GM19351 (cell line): ENCODE data around the gene NOBOX.
"Not testable (repeated sequence)": the region's sequence is repeated elsewhere in the genome, so short reads cannot be mapped to it uniquely, and the experiment has no call there.

Experiments
- ATAC-seq: cut with Tn5 transposase; IDR thresholded peaks from one replicate; pipeline ENCODE4 v1.9.1; 2021; ENCODE audit warnings: mild to moderate bottlenecking, moderate library complexity; ENCODE audit not compliant: unreplicated experiment

NOBOX gene

DNA sequence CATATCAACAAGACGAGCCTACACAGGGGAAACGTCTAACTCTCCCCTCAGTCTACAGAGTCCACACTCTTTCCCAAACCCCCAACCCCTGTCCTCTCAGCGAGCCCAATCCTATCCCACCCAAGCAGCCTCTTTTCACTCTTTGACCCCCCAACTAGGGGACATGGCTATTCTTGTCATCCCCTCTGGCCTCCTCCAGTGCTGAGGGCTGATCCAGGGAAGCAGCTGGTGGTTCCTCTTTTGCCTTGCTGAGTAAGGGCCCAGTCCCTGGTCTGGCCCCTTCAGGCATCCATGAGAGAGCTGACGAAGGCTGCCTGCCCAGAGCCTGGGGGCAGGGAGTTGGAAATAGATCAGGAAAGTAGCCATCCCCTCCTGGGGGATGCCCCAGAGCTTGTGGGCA is 6.4 kb downstream of the NOBOX start:
- ATAC-seq: no peak

DNA sequence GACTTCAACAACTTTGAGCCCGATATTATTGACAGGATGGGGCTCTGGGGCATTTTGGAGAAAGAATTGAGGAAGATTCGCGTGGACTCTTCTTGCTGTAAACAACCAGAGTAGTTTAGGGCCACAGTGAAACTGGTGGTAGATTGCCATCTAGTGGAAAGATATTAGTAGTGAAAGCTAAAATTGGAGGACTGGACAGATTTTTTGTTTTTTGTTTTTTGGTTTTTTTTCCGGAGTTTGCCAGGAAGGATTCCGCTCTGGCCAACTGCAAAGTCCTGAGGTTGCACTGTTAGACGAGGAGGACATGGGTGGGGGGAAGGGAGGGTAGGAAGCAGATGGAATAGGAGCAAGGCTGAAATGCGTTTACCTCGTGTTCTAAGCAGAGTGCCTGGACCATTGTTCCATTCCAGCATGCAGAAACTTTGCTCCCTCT is 11.7 kb downstream of the NOBOX start:
- ATAC-seq: peak; percentile 85

DNA sequence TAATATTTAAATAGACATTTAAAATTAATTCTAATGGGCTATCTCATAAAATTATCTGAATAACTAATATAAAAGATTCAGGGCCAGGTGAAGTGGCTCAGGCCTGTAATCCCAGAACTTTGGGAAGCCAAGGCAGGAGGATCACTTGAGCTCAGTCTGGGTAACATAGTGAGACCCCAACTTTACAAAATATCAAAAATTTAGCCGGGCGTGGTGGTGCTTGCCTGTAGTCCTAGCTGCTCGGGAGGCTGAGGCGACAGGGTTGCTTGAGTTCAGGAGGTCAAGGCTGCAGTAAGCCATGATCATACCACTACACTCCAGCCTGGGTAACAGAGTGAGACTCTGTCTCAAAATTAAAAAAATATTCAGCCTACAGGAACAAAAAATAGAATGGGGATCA is 12.5 kb downstream of the NOBOX start:
- no peak for ATAC-seq

DNA sequence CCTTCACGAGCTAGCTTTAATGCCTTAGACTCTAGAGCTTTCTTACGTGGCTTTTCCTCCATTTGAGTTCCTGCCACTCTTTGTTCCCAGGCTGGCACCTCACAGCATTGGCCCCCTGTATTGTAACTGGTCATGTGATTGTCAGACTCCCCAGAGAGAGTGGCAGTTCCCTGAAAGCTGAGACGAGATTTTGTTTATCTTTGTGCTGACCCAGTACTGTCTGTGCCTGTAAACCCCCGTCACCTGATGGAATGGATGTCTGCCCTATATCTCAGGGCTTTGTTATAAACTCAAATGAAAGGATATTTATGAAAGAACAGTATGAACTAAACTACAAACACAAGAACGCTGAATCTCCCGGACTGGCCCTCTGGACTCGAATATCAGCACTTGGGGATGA is 13.0 kb downstream of the NOBOX start:
- ATAC-seq: no peak

DNA sequence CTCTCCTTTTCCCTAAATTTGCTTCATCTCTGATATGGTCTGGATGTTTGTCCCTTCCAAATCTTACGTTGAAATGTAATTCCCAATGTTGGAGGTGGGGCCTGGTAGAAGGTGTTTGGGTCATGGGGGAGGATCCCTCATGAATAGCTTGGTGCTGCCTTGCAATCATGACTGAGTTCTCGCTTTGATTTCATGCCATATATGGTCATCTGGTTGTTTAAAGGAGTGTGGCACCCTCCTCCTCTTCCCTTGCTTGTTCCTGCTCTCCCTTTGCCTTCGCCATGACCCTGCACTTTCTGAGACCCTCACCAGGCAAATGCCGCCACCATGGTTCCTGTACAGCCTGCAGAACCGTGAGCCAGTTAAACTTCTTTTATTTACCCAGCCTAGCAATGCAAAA is 14.5 kb downstream of the NOBOX start:
- ATAC-seq: no peak

DNA sequence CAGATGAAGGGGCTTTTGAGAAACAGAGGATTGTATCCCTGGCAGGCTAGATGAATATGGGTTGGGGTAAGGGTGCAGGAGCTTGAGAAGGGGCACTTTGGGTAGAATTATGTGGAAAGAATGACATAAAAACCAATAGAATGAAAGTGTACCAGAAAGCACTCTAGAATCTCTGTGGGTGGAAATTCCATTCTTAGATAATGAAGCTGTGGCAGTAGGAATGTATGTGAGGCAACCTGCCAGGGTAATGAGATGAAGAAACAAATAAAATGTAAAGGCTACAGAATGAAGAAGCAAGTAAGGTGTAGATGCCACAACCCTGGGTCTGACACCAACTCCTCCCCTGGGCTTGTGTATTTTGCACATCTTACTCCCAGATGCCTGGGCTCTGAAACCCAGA is 16.8 kb downstream of the NOBOX start:
- no peak for ATAC-seq

DNA sequence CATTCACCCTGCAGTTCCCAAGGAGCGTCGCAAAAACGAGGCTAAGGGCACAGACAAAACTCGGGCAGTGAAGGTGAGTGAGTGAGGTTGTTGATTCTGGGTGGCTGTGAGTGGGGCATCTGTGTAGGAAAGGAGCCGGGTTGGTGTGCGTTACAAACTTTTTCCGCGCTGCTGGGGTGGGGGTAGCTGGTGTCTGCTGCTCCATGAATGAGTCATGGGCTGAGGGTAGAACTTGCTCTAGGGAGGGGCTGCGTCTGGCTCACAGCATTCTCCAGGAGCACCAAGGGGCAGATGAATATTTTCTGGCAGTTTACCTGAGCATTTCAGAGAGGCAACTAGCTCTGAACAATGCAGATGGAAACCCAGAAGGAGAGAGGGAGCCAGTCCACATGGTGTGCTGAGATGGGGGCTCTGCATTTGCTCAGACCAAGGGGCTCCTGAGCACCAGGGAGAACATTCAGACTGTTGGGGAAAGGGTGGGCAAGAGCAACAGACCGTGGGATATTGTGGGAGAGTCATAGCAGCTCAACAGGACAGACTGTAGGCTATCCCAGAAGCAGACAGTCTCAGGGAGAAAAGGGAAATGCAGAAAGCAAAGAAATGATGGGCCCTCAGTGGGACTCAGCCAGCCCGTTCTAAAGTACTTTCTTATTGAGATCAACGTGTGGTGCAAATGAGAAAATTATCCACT is 18.8 kb downstream of the NOBOX start:
- peak; percentile 45 for ATAC-seq

DNA sequence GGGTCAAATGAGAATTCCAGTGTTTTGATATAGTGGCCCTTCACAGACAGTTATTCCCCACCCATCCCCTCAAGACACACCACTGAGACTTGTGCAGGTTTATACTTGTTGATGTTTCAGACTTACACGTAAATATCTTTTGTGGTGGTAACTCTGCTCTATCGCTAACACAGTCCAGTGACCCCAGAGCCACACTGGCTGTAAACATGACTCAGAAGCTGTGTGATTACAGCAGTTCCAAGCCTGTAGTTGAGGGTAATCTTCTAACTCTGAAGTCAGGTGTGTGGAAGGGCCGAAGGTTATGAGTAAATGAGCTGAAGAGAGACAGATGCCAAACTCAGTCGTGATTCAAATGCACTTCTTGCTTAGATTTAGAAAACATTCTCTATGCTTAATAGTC is 19.4 kb downstream of the NOBOX start:
- peak; percentile 92 for ATAC-seq

DNA sequence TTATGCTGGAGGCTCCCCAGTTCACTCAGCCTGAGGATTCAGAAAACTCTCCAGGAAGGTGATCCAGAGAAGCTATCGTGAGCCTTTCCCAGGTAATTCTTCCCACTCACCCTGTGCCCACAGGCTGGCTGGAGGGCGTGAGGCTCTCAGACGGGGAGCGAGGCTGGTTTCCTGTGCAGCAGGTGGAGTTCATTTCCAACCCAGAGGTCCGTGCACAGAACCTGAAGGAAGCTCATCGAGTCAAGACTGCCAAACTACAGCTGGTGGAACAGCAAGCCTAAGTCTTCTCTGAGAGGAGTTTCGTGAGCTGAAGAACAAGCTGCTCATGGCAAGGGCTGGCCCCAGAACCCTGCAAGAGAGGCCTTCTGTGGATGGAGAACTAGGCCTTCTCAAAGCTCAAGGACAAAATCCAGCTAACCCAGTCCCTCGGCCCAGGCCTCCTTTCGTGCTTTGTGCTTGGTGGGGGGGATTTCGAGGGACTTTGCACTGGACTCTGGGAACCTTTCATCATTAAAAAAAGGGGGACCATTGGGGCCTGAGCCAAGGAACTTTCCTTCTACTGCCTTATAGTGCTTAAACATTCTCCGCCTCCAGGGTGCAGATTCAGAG is 23.6 kb downstream of the NOBOX start:
- ATAC-seq: no peak

DNA sequence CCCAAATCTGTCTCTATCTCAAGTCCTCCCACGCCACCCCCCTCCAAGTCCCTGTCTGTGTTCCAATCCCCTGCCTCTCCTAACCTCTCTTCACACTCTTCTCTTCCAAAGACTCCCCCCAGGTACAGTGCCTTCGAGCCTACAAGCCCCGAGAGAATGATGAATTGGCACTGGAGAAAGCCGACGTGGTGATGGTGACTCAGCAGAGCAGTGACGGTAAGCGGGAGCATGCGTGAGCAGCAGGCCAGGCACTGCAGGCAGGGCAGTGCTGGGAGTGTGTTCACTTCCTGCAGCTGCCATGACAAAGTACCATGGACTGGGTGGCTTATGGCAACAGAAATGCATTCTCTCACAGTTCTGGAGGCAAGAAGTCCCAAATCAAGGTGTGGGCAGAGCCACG is 24.8 kb downstream of the NOBOX start:
- ATAC-seq: no peak

DNA sequence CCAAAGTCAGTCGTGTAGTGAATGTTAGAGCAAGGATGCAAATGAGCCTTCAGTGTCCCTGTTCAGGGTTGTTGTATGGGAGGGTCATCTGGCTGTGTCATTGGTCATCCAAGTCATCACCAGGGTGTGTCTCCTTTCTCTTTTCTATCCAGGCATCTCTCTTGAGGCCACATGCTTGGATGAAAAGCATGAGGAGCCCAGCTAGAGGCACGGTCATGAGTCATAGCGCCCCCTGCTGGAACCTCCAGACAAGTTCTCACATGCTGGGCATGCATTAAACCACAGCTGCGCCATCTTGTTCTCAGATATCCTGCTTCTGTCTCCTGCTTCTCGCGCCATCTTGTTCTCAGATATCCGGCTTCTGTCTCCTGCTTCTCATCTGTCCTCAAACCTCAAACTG is 34.3 kb downstream of the NOBOX start:
- peak; percentile 53 for ATAC-seq

DNA sequence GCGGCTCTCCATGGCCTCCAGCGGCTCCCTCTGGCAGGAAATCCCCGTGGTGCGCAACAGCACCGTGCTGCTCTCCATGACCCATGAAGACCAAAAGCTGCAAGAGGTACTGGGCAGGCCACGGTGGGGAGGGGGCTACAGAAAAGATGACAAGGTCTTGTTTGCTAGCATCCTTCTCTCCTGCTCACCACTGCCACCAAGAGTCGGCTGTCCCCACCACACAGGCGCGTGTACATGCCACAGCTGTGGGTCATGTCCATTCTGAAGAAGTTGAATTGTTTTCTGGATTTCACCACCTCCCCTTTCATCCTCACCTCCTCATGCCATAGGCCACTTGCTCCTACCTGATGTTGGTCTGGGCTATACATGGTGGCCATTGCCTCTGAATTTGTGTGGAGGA is 36.2 kb downstream of the NOBOX start:
- ATAC-seq: not testable (repeated sequence)

DNA sequence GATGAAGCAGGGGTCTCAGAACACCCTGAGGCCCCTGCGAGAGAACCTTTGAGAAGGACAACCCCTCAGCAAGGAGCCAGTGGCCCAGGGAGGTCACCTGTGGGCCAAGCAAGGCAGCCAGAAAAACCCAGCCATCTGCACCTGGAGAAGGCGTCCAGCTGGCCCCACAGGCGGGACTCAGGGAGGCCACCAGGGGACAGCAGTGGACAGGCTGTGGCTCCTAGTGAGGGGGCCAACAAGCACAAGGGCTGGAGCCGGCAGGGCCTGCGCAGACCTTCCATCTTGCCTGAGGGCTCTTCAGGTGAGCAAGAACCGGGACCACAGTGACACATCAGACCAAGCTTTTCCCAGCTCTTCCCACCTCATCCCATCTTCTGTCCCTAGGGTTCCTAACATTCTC is 38.0 kb downstream of the NOBOX start:
- not testable (repeated sequence) for ATAC-seq

DNA sequence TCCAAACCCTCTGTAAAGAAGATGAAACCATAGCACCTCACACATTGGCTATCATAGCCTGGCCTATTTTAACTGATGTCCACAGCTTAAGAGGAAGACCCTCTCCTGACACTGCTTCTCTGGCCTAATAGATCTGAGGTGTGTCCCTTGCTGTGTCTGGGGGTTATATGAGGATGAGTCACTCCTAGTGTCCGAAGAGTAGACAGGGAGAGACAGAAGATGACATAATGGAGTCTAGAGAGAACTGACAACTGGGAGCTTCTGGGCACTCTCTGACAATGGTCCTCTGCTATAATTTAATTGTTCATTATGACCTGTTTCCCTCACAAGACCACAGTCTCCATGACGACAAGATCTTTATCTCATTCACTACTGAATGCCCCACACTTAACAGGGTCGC is 41.4 kb downstream of the NOBOX start:
- ATAC-seq: not testable (repeated sequence)

DNA sequence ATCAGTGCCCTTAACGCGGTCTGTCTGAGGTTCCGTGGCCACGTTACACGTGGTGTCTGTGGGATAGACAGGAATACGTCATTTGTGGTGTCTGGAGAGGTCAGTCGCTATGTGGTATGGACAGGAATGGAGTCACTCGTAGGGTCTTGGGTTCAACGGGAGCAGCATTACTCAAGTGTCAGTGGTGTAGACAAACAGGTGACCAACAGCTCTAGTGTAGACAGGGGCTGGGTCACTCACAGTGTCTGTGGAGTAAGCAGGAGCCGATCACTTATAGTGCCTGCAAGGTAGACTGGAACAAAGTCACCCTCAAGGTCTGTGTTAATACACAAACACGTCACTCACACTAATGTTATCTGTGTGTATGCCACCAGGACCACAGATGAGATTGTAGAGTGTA is 46.6 kb downstream of the NOBOX start:
- not testable (repeated sequence) for ATAC-seq

DNA sequence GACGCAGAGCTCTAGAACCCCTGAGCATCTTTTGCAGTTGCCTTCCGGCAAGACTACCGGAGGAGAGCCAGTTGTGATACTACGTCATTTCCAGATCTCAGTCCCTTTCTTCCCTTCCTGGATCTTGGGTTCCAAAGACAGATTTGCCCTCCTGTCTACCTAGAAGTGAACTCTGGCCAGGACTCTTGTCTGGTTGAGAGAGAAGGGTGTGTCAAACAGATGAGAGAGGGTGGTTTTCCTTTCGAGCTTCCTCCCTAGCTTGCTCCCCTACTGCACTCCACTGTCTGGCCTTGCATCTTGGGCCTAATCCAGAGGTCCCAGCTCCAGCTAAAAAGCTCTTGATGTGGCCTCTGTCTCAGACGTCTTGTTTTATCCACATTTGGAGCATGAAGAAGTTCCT is 47.3 kb downstream of the NOBOX start:
- not testable (repeated sequence) for ATAC-seq

DNA sequence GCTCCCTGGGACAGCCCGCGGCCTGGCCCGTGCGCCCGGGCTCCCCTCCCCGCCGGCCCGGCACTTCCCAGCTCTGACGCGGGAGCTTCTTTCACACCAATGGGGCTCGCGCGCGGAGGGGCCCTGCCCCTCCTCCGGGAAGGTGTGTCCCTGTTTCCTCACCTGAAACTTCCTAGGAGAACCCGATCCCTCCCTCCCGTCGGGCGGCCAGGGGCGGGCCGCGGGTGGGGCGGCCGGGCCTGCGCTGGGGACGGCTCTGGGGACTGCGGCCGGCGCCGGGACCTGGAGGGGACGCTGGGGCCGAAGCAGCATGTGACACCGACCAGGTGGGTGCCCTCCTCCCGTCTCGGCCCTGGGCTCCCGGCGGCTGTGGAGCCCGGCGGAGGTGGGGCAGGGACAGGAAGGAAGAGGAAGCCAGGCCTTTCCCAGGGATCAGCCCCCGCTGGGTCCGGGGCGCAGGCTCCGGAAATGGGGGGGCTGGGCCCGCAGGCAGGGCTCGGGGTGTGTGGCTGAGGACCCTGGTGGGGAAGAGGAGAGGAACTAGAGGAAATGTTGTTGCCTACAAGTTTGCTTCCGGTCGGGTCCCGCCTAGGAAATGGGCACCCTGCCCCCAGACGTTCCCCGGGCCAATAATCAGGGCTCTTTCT is 48.2 kb downstream of the NOBOX start, which contains the start of gene ARHGEF5:
Gene ARHGEF5 (plus strand): TSS at position 227 of the 647 bp plus-strand sequence. CDS start 7,268 bp downstream, outside the sequence.
- ATAC-seq: peak; percentile 71

DNA sequence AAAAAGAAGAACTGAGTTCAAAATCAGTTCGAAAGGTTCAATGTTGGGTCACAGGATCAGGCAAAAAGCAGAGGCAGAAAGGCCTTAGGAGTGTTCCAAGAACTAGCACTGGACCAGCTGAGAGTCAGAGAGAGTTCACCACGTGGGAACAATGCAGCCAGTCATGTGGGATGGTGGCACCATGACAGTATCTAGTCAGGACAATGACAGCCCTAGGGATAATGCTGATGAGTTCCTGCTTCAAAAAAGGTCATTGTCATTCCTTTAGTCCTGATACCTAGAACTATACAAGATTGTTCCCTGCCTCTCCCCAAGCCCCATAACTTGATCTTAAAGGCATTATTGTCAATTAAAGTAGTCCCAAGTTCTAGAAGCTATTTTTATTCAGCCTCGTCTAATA is 51.8 kb downstream of the NOBOX start:
- not testable (repeated sequence) for ATAC-seq

DNA sequence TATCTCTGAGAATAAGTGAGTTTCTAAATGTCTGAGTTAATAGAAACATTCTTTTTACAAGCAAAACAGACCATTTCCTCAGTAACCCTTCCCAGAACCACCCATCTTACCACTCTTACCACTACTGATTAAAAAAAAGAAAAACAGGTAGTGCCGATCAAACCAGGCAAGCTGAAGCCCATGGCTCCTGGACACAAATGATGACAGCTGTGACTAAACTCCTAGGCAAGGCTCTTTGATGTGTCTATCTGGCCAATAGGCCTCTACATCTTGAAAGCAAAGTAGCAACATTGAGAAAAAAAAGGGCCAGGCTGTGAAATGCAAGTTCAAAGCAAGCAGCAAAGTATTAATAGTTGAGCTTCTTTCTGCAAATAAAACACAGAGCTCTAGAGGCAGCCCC is 54.9 kb downstream of the NOBOX start:
- peak; percentile 34 for ATAC-seq
